Immature natural killer cell (primary cell): ENCODE data around the gene SCAANT1. TPM values are rescaled to one million over a fixed set of nuclear protein-coding genes. Genes with fewer than 3 reads are reported as not detected.

ENCODE experiments used
- DNase-seq, 3 donors: peaks; one replicate each; pipeline ENCODE4 v3.0.0; 2022; ENCODE audit warnings: mixed read lengths in 1 of 3
- H3K27ac Mint-ChIP-seq, 6 donors: one replicate each; pipeline ENCODE4 v1.8.0; 2020; ENCODE audit warnings: mixed read lengths in 6 of 6, mild to moderate bottlenecking in 5 of 6, inconsistent platforms in 4 of 6, moderate library complexity in 3 of 6
- H3K27me3 Mint-ChIP-seq, 3 donors: one replicate each; pipeline ENCODE4 v1.8.0; 2020 to 2021; ENCODE audit warnings: low read depth in 3 of 3, mild to moderate bottlenecking in 3 of 3, mixed read lengths in 3 of 3, moderate library complexity in 3 of 3, inconsistent platforms in 1 of 3
- H3K36me3 Mint-ChIP-seq, 3 donors: one replicate each; pipeline ENCODE4 v1.8.0; 2020; ENCODE audit warnings: mixed read lengths in 3 of 3, inconsistent platforms in 2 of 3, mild to moderate bottlenecking in 2 of 3
- H3K4me1 Mint-ChIP-seq, 2 donors: one replicate each; pipeline ENCODE4 v1.8.0; 2020; ENCODE audit warnings: inconsistent platforms in 2 of 2, mild to moderate bottlenecking in 2 of 2, mixed read lengths in 2 of 2, moderate library complexity in 1 of 2
- H3K4me3 Mint-ChIP-seq, 5 donors: one replicate each; pipeline ENCODE4 v1.8.0; 2020; ENCODE audit warnings: mild to moderate bottlenecking in 5 of 5, mixed read lengths in 5 of 5, inconsistent platforms in 3 of 5, moderate library complexity in 3 of 5
- H3K9me3 Mint-ChIP-seq, 6 donors: one replicate each; pipeline ENCODE4 v1.8.0; 2020; ENCODE audit warnings: mild to moderate bottlenecking in 6 of 6, mixed read lengths in 6 of 6, inconsistent platforms in 4 of 6, moderate library complexity in 3 of 6
- polyA plus RNA-seq, 3 donors: library from polyadenylated mRNA; unstranded; fragments of 300-500 nt; fragmentation: Illumina TruSeq; gene quantifications; one replicate each; pipeline ENCODE4 v1.2.3, GENCODE V29; 2021

SCAANT1 gene
- polyA plus RNA-seq = 1 to 10 TPM in 1 of 3 donors, not detected in 2; 6.3 TPM

GRCh38 chr3:63911873-63912767 is at the start of gene SCAANT1:
Gene SCAANT1, minus strand, starts transcription at chr3:63912383.
- H3K36me3 Mint-ChIP-seq = peaks cover 4 to 11% (median 7%) of the 10 kb centered on the region in 3 donors
- H3K27ac Mint-ChIP-seq = peak within 1 kb of the TSS; percentile 93 to 99 (median 98)
- H3K27me3 Mint-ChIP-seq = peaks cover 6 to 24% (median 18%) of the 10 kb centered on the region in 3 donors
- H3K4me3 Mint-ChIP-seq = peak within 1 kb of the TSS; percentile 88 to 96 (median 92)
- peak; percentile 87 to 89 (median 88) for DNase-seq
- H3K4me1 Mint-ChIP-seq = peaks cover 37 to 55% of the 10 kb centered on the region in 2 donors
- no peaks in the 10 kb centered on the region for H3K9me3 Mint-ChIP-seq

- H3K27me3 Mint-ChIP-seq = peaks cover 0 to 7% (median 2%) of the 10 kb centered on the region in 3 donors
- H3K4me1 Mint-ChIP-seq = peaks cover 24 to 45% of the 10 kb centered on the region in 2 donors
- no peak overlapping the region for H3K4me3 Mint-ChIP-seq
- no peaks in the 10 kb centered on the region for H3K9me3 Mint-ChIP-seq
- no peaks in the 10 kb centered on the region for H3K36me3 Mint-ChIP-seq
- peak overlapping the region in 5 of 6 donors; percentile 12 to 73 (median 49) for H3K27ac Mint-ChIP-seq
- DNase-seq = peak; percentile 49 to 62 (median 59)
These were observed 49.7 kb upstream of the SCAANT1 start for GRCh38 chr3:63961891-63962290.

- H3K27ac Mint-ChIP-seq = peak overlapping the region; percentile 54 to 84 (median 60)
- H3K27me3 Mint-ChIP-seq = peaks cover 0 to 5% (median 3%) of the 10 kb centered on the region in 3 donors
- H3K36me3 Mint-ChIP-seq = peaks cover 1 to 2% (median 2%) of the 10 kb centered on the region in 3 donors
- H3K9me3 Mint-ChIP-seq = no peaks in the 10 kb centered on the region
- DNase-seq = no peak
- H3K4me1 Mint-ChIP-seq = peaks cover 21 to 42% of the 10 kb centered on the region in 2 donors
- peak overlapping the region in 1 of 5 donors; percentile 48 for H3K4me3 Mint-ChIP-seq
These were observed 48.0 kb upstream of the SCAANT1 start for GRCh38 chr3:63960048-63960711.

- Mint-ChIP-seq H3K27me3 (peaks cover 0 to 5% (median 3%) of the 10 kb centered on the region in 3 donors), H3K9me3 (no peaks in the 10 kb centered on the region), H3K4me1 (peaks cover 19 to 47% of the 10 kb centered on the region in 2 donors), H3K4me3 (no peak overlapping the region), H3K36me3 (peaks cover 5 to 8% (median 5%) of the 10 kb centered on the region in 3 donors), H3K27ac (peak overlapping the region in 2 of 6 donors; percentile 35 to 40)
- DNase-seq = no peak
These were observed 47.0 kb upstream of the SCAANT1 start for GRCh38 chr3:63959146-63959545.

- Mint-ChIP-seq H3K27me3 (peaks cover 0 to 2% (median 2%) of the 10 kb centered on the region in 3 donors), H3K36me3 (peaks cover 10 to 17% (median 11%) of the 10 kb centered on the region in 3 donors), H3K4me3 (no peak overlapping the region), H3K9me3 (no peaks in the 10 kb centered on the region), H3K27ac (no peak overlapping the region), H3K4me1 (peaks cover 26 to 59% of the 10 kb centered on the region in 2 donors)
- DNase-seq = no peak
These were observed 43.8 kb upstream of the SCAANT1 start for GRCh38 chr3:63955830-63956545.

GRCh38 chr3:63955036-63955650 is 43.0 kb upstream of the SCAANT1 start:
- H3K4me1 Mint-ChIP-seq = peaks cover 24 to 58% of the 10 kb centered on the region in 2 donors
- no peak for DNase-seq
- H3K9me3 Mint-ChIP-seq = no peaks in the 10 kb centered on the region
- no peak overlapping the region for H3K4me3 Mint-ChIP-seq
- peak overlapping the region in 3 of 6 donors; percentile 58 to 76 (median 72) for H3K27ac Mint-ChIP-seq
- peaks cover 10 to 17% (median 11%) of the 10 kb centered on the region in 3 donors for H3K36me3 Mint-ChIP-seq
- H3K27me3 Mint-ChIP-seq = peaks cover 0 to 2% (median 2%) of the 10 kb centered on the region in 3 donors

GRCh38 chr3:63954182-63954581 is 42.0 kb upstream of the SCAANT1 start:
- H3K4me1 Mint-ChIP-seq = peaks cover 20 to 57% of the 10 kb centered on the region in 2 donors
- peak overlapping the region in 1 of 6 donors; percentile 11 for H3K27ac Mint-ChIP-seq

GRCh38 chr3:63952248-63952594 is 40.0 kb upstream of the SCAANT1 start:
- no peaks in the 10 kb centered on the region for H3K9me3 Mint-ChIP-seq
- peak overlapping the region in 3 of 5 donors; percentile 44 to 72 (median 54) for H3K4me3 Mint-ChIP-seq
- peaks cover 0 to 3% (median 2%) of the 10 kb centered on the region in 3 donors for H3K27me3 Mint-ChIP-seq
- peaks cover 31 to 65% of the 10 kb centered on the region in 2 donors for H3K4me1 Mint-ChIP-seq
- H3K36me3 Mint-ChIP-seq = peaks cover 10 to 17% (median 11%) of the 10 kb centered on the region in 3 donors
- peak overlapping the region; percentile 52 to 90 (median 80) for H3K27ac Mint-ChIP-seq
- DNase-seq = no peak

More at GRCh38 chr3:63954182-63954581, 42.0 kb upstream of the SCAANT1 start:
- Mint-ChIP-seq H3K27me3 (peaks cover 0 to 2% (median 2%) of the 10 kb centered on the region in 3 donors), H3K36me3 (peaks cover 10 to 17% (median 11%) of the 10 kb centered on the region in 3 donors), H3K4me3 (no peak overlapping the region), H3K9me3 (no peaks in the 10 kb centered on the region)
- no peak for DNase-seq

GRCh38 chr3:63951492-63952247 is 39.5 kb upstream of the SCAANT1 start:
- Mint-ChIP-seq H3K4me3 (peak overlapping the region; percentile 57 to 81 (median 68)), H3K27me3 (peaks cover 0 to 5% (median 2%) of the 10 kb centered on the region in 3 donors), H3K27ac (peak overlapping the region; percentile 81 to 95 (median 90)), H3K4me1 (peaks cover 35 to 65% of the 10 kb centered on the region in 2 donors), H3K9me3 (no peaks in the 10 kb centered on the region), H3K36me3 (peaks cover 10 to 17% (median 11%) of the 10 kb centered on the region in 3 donors)
- peak in 1 of 3 donors; percentile 29 for DNase-seq

- H3K4me3 Mint-ChIP-seq = peak overlapping the region in 3 of 5 donors; percentile 57 to 81 (median 78)
- H3K27me3 Mint-ChIP-seq = peaks cover under 1 to 3% (median 2%) of the 10 kb centered on the region in 3 donors
- peak overlapping the region; percentile 81 to 95 (median 89) for H3K27ac Mint-ChIP-seq
- no peak for DNase-seq
- H3K9me3 Mint-ChIP-seq = no peaks in the 10 kb centered on the region
- peaks cover 10 to 17% (median 11%) of the 10 kb centered on the region in 3 donors for H3K36me3 Mint-ChIP-seq
- H3K4me1 Mint-ChIP-seq = peaks cover 41 to 73% of the 10 kb centered on the region in 2 donors
These were observed 38.5 kb upstream of the SCAANT1 start for GRCh38 chr3:63950698-63951097.

- no peak for DNase-seq
- H3K9me3 Mint-ChIP-seq = no peaks in the 10 kb centered on the region
- no peak overlapping the region for H3K27ac Mint-ChIP-seq
- H3K4me1 Mint-ChIP-seq = peaks cover 42 to 78% of the 10 kb centered on the region in 2 donors
- no peak overlapping the region for H3K4me3 Mint-ChIP-seq
- peaks cover 5 to 11% (median 6%) of the 10 kb centered on the region in 3 donors for H3K36me3 Mint-ChIP-seq
- H3K27me3 Mint-ChIP-seq = peaks cover 2 to 3% (median 2%) of the 10 kb centered on the region in 3 donors
These were observed 36.8 kb upstream of the SCAANT1 start for GRCh38 chr3:63949005-63949404.

- Mint-ChIP-seq H3K4me3 (peak overlapping the region in 1 of 5 donors; percentile 7), H3K27me3 (peaks cover 2 to 4% (median 3%) of the 10 kb centered on the region in 3 donors), H3K9me3 (no peaks in the 10 kb centered on the region), H3K36me3 (peaks cover 0 to 3% (median 0%) of the 10 kb centered on the region in 3 donors), H3K4me1 (peaks cover 52 to 84% of the 10 kb centered on the region in 2 donors), H3K27ac (peak overlapping the region; percentile 5 to 75 (median 62))
- DNase-seq = no peak
These were observed 35.4 kb upstream of the SCAANT1 start for GRCh38 chr3:63947594-63947993.
